Natural killer cell (primary cell): ENCODE results near the gene MAPK9. TPM values are rescaled to one million over a fixed set of nuclear protein-coding genes. Genes with fewer than 3 reads are reported as not detected.

Source experiments
- ATAC-seq, 3 donors: fragments of 150-1000 bp in 2 of 3; fragments of 200-7000 bp in 1 of 3; cut with Tn5 transposase; 1 replicate in 1 of 3; 2 replicates in 2 of 3; pipeline ENCODE4 v1.10.0; 2021; ENCODE audit warnings: mild to moderate bottlenecking in 2 of 3, moderate library complexity in 2 of 3
- DNase-seq, 2 donors: peaks; one replicate each; pipeline versions ENCODE4 v3.0.0 to v3.0.0-alpha.2; 2013 to 2021; ENCODE audit warnings: mixed read lengths in 1 of 2
- H3K27ac ChIP-seq: one replicate; pipeline ENCODE4 v1.5.1; 2013; ENCODE audit warnings: mild to moderate bottlenecking, low read length
- H3K27me3 ChIP-seq: one replicate; pipeline ENCODE4 v1.6.1; 2013; ENCODE audit warnings: low read length; ENCODE audit not compliant: control insufficient read depth, insufficient read depth
- H3K36me3 ChIP-seq: one replicate; pipeline ENCODE4 v1.6.1; 2013; ENCODE audit warnings: low read length; ENCODE audit not compliant: control insufficient read depth, insufficient read depth
- H3K4me1 ChIP-seq: one replicate; pipeline ENCODE4 v1.6.1; 2013; ENCODE audit warnings: low read length; ENCODE audit not compliant: control insufficient read depth, insufficient read depth
- H3K4me3 ChIP-seq: one replicate; pipeline ENCODE4 v1.5.1; 2013; ENCODE audit warnings: low read length
- H3K9me3 ChIP-seq: one replicate; pipeline ENCODE4 v1.6.1; 2013; ENCODE audit warnings: low read length; ENCODE audit not compliant: control insufficient read depth, insufficient read depth
- H3K27ac Mint-ChIP-seq, 2 donors: one replicate each; pipeline ENCODE4 v1.8.0; 2022; ENCODE audit warnings: mild to moderate bottlenecking in 2 of 2, mixed read lengths in 2 of 2, moderate library complexity in 1 of 2
- H3K27me3 Mint-ChIP-seq, 2 donors: one replicate each; pipeline ENCODE4 v1.8.0; 2022; ENCODE audit warnings: low read depth in 2 of 2, mixed read lengths in 2 of 2
- H3K36me3 Mint-ChIP-seq: one replicate; pipeline ENCODE4 v1.8.0; 2022; ENCODE audit warnings: mixed read lengths
- H3K4me1 Mint-ChIP-seq, 2 donors: one replicate each; pipeline ENCODE4 v1.8.0; 2022; ENCODE audit warnings: mixed read lengths in 2 of 2
- H3K4me3 Mint-ChIP-seq: one replicate; pipeline ENCODE4 v1.8.0; 2022; ENCODE audit warnings: mild to moderate bottlenecking, moderate library complexity, mixed read lengths
- H3K9me3 Mint-ChIP-seq, 2 donors: one replicate each; pipeline ENCODE4 v1.8.0; 2022; ENCODE audit warnings: mixed read lengths in 2 of 2
- CTCF ChIP-seq: fragments of 200-600 bp; IDR thresholded peaks from one replicate; pipeline ENCODE4 v1.8.0; 2022; ENCODE audit warnings: antibody characterized with exemption
- WGBS: methylation state at CpG from one replicate; pipeline ENCODE4 v1.1.7; 2013; ENCODE audit warnings: missing lambda C conversion rate; ENCODE audit not compliant: insufficient coverage; 5-methylcytosine and 5-hydroxymethylcytosine counted together
- intact Hi-C: fragments of 100-400 bp; cut with micrococcal nuclease; formaldehyde crosslinking; loops from one replicate; pipeline ENCODE4 v1.14.2; 2022
- total RNA-seq, 4 donors: library from RNA; stranded (reverse); fragments of 120-200 nt in 1 of 4; gene quantifications; one replicate each; pipeline versions ENCODE4 v1.2.3 to v1.2.4, GENCODE V29; 2013 to 2022

MAPK9 gene
- total RNA-seq, 3 donors from 2014 or later (not counting 1 experiment from before 2014, with no cell fraction given): 34.1 to 48.5 (median 40.4) TPM

DNA sequence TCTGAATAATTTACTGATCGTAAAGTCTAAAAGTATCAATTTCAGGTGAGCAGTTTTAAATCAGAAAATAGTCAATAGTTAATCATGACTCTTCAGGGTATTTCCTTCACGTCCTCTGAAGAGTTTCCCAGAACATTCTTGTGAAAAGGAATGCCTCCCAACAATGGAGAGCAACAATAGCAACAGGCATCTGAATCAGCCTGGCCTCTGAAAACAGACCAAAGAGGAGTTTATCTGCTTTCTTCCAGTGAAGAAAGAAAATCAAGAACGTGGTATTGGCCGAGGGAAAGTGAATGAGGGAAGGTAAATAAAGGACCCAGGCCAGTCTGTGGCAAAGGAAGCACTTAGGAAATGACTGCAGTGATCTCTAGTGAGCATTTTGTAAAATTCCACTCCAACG is 56.8 kb downstream of the MAPK9 start:
- H3K4me1 Mint-ChIP-seq: no peaks in the 10 kb centered on the region
- no peaks in the 10 kb centered on the region for H3K4me1 ChIP-seq
- no peak for DNase-seq
- no peaks in the 10 kb centered on the region for H3K27me3 ChIP-seq
- no peak overlapping the region for H3K4me3 ChIP-seq
- 95% methylated on average over 5 of the region's 5 CpGs for WGBS
- H3K9me3 Mint-ChIP-seq: no peaks in the 10 kb centered on the region
- no peak overlapping the region for H3K4me3 Mint-ChIP-seq
- peaks cover 31% of the 10 kb centered on the region for H3K36me3 ChIP-seq
- no peaks in the 10 kb centered on the region for H3K9me3 ChIP-seq
- no peaks in the 10 kb centered on the region for H3K27me3 Mint-ChIP-seq
- intact Hi-C loops: no loop called here
- peaks cover 11% of the 10 kb centered on the region for H3K36me3 Mint-ChIP-seq
- H3K27ac Mint-ChIP-seq: no peak overlapping the region
- no peak for ATAC-seq
- TF ChIP-seq CTCF: no peak
- H3K27ac ChIP-seq: no peak overlapping the region

GRCh38 chr5:180234271-180234670 is 57.6 kb downstream of the MAPK9 start:
- TF ChIP-seq CTCF: no peak
- H3K36me3 Mint-ChIP-seq: peaks cover 11% of the 10 kb centered on the region
- ATAC-seq (no peak), DNase-seq (no peak)
- H3K9me3 Mint-ChIP-seq: no peaks in the 10 kb centered on the region
- intact Hi-C loops: no loop called here
- H3K4me3 ChIP-seq: no peak overlapping the region
- no peaks in the 10 kb centered on the region for H3K9me3 ChIP-seq
- H3K27ac ChIP-seq: no peak overlapping the region
- H3K27me3 ChIP-seq: no peaks in the 10 kb centered on the region
- peaks cover 27% of the 10 kb centered on the region for H3K36me3 ChIP-seq
- H3K4me1 ChIP-seq: no peaks in the 10 kb centered on the region
- WGBS: 95% methylated on average over 15 of the region's 15 CpGs
- H3K27me3 Mint-ChIP-seq: no peaks in the 10 kb centered on the region
- H3K27ac Mint-ChIP-seq: no peak overlapping the region
- H3K4me1 Mint-ChIP-seq: no peaks in the 10 kb centered on the region
- H3K4me3 Mint-ChIP-seq: no peak overlapping the region

DNA sequence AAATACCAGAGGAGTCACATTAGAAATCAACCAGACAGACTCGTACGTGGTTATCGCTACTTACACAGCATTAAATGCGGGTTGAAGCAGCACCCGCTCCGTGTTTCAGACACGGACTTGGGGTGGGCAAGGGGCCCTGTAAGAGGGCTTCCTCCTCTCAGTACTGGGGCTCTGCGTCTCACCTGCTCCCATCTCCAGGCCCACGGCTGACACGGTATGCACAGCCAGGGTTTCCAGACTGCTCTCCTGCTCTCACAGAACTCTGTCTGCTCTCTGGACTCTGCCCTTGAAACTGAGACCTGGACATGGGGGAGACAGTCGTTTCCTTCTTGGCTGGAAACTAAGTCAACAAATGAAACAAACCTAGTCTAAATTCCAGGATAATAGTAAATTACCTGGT is 58.2 kb downstream of the MAPK9 start:
- Mint-ChIP-seq H3K9me3 (no peaks in the 10 kb centered on the region), H3K4me1 (no peaks in the 10 kb centered on the region), H3K27me3 (no peaks in the 10 kb centered on the region), H3K27ac (no peak overlapping the region), H3K4me3 (no peak overlapping the region), H3K36me3 (peaks cover 11% of the 10 kb centered on the region)
- no peak for TF ChIP-seq CTCF
- H3K27me3 ChIP-seq: no peaks in the 10 kb centered on the region
- H3K27ac ChIP-seq: no peak overlapping the region
- ATAC-seq: no peak
- no peaks in the 10 kb centered on the region for H3K4me1 ChIP-seq
- 96% methylated on average over 10 of the region's 11 CpGs for WGBS
- H3K36me3 ChIP-seq: peaks cover 24% of the 10 kb centered on the region
- intact Hi-C loops: no loop called here
- H3K9me3 ChIP-seq: peaks cover 4% of the 10 kb centered on the region
- DNase-seq: no peak
- no peak overlapping the region for H3K4me3 ChIP-seq

DNA sequence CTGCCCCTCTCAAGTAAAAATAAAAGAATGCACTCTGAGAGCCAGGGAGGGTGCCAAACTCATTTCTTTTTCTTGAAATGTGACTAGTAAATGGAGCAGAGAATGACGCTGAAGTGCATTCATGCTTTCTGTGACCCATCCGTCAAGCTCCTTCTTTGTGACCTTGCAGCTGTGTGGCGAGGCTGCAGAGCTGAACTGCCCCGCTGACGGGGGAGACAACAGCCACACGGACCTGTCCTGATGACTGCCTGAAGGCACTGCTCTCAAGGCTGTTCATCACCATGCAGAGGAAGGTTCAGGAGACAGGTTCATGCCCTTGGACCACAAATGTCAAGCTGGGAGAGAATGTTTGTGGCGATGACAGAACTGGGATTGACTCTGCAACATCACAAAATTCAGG is 61.9 kb downstream of the MAPK9 start:
- Histone ChIP-seq H3K9me3 (peaks cover 16% of the 10 kb centered on the region), H3K4me3 (no peak overlapping the region), H3K27ac (no peak overlapping the region), H3K27me3 (no peaks in the 10 kb centered on the region), H3K36me3 (peaks cover 9% of the 10 kb centered on the region), H3K4me1 (no peaks in the 10 kb centered on the region)
- Mint-ChIP-seq H3K4me1 (no peaks in the 10 kb centered on the region), H3K4me3 (no peak overlapping the region), H3K9me3 (peaks cover under 1 to 6% of the 10 kb centered on the region in 2 donors), H3K36me3 (peaks cover 11% of the 10 kb centered on the region), H3K27ac (no peak overlapping the region), H3K27me3 (no peaks in the 10 kb centered on the region)
- ATAC-seq: no peak
- no peak for TF ChIP-seq CTCF
- 95% methylated on average over 7 of the region's 7 CpGs for WGBS
- intact Hi-C loops: no loop called here
- no peak for DNase-seq
